HepG2 (cell line): ENCODE measurements around the gene PRDX2. TPM values are rescaled to one million over a fixed set of nuclear protein-coding genes. Genes with fewer than 3 reads are reported as not detected.

Source experiments
- CCAR2 ChIP-seq: fragments of 200-400 bp; formaldehyde crosslinking; optimal IDR thresholded peaks from 2 replicates; pipeline ENCODE3; 2018; ENCODE audit warnings: low read depth, mild to moderate bottlenecking, low read length, moderate library complexity
- FOXC1 ChIP-seq: sonication (generic); formaldehyde crosslinking; IDR thresholded peaks from 2 replicates; pipeline ENCODE4 v1.8.0; 2022; ENCODE audit warnings: mild to moderate bottlenecking, missing genetic modification reagents, borderline replicate concordance
- HMGXB4 ChIP-seq, 2 experiments: sonication (generic) in 1 of 2; formaldehyde crosslinking in 1 of 2; IDR thresholded peaks; 2 replicates each; pipeline versions ENCODE4 v1.4.0 to v1.6.1; 2018 to 2020; ENCODE audit warnings: missing genetic modification reagents in 2 of 2, borderline replicate concordance in 1 of 2, low read depth in 1 of 2, mild to moderate bottlenecking in 1 of 2, missing biosample characterization in 1 of 2
- MLX ChIP-seq: IDR thresholded peaks from 2 replicates; pipeline ENCODE4 v1.6.1; 2016
- MTA1 ChIP-seq: sonication (generic); formaldehyde crosslinking; IDR thresholded peaks from 2 replicates; pipeline ENCODE4 v1.4.0; 2020; ENCODE audit warnings: missing genetic modification reagents, mild to moderate bottlenecking, borderline replicate concordance
- NBN ChIP-seq: fragments of 450-650 bp; conservative IDR thresholded peaks from 2 replicates; pipeline ENCODE4 v1.6.1; 2017
- RARG ChIP-seq: sonication (generic); formaldehyde crosslinking; IDR thresholded peaks from 2 replicates; pipeline ENCODE4 v1.4.0; 2020; ENCODE audit warnings: low read depth, mild to moderate bottlenecking, missing genetic modification reagents
- SALL2 ChIP-seq: sonication (generic); formaldehyde crosslinking; IDR thresholded peaks from 2 replicates; pipeline ENCODE4 v1.8.1; 2023; ENCODE audit warnings: mild to moderate bottlenecking, missing genetic modification reagents, inconsistent platforms
- YEATS2 ChIP-seq: sonication (generic); formaldehyde crosslinking; IDR thresholded peaks from 2 replicates; pipeline ENCODE4 v1.4.0; 2020; ENCODE audit warnings: missing genetic modification reagents, borderline replicate concordance
- ZBTB37 ChIP-seq: sonication (generic); formaldehyde crosslinking; IDR thresholded peaks from 2 replicates; pipeline ENCODE4 v1.4.0; 2020; ENCODE audit warnings: mild to moderate bottlenecking, missing genetic modification reagents
- ZFP36L2 ChIP-seq: sonication (generic); formaldehyde crosslinking; IDR thresholded peaks from 2 replicates; pipeline ENCODE4 v1.4.0; 2020; ENCODE audit warnings: missing genetic modification reagents
- ZNF609 ChIP-seq: sonication (generic); formaldehyde crosslinking; IDR thresholded peaks from 2 replicates; pipeline ENCODE4 v1.4.0; 2020; ENCODE audit warnings: mild to moderate bottlenecking, missing genetic modification reagents, borderline replicate concordance
- ZNF879 ChIP-seq: sonication (generic); formaldehyde crosslinking; IDR thresholded peaks from 2 replicates; pipeline ENCODE4 v1.8.1; 2023; ENCODE audit warnings: missing genetic modification reagents
- ZSCAN29 ChIP-seq: sonication (generic); formaldehyde crosslinking; conservative IDR thresholded peaks from 2 replicates; pipeline ENCODE4 v1.4.0; 2020; ENCODE audit warnings: mild to moderate bottlenecking, missing genetic modification reagents
- polyA plus RNA-seq, 8 experiments: library from polyadenylated mRNA; depleted of rRNA in 3 of 8; stranded (reverse) in 7 of 8; unstranded in 1 of 8; fragments of >200 nt; fragmentation: Illumina TruSeq in 4 of 8; extraction: Trizol in 4 of 8; gene quantifications; 2 replicates each; pipeline versions ENCODE4 v1.2.1 to v1.2.3, GENCODE V29; 2011 to 2016; ENCODE audit warnings: low read depth in 4 of 8, missing spikeins in 1 of 8, mixed read lengths in 1 of 8; ENCODE audit not compliant: insufficient read depth in 1 of 8
- total RNA-seq, 5 experiments: library from RNA; depleted of rRNA; stranded (reverse); fragments of >200 nt; fragmentation: Illumina TruSeq; extraction: Trizol; gene quantifications; 2 replicates each; pipeline ENCODE4 v1.2.3, GENCODE V29; 2016; ENCODE audit warnings: low read depth in 1 of 5

The PRDX2 gene
- total and polyA plus RNA-seq, 2 of the 13 experiments (the other 11 are each of a cell fraction or from before 2014, with no cell fraction given): 218 to 381 TPM

- TF ChIP-seq ZNF609 (CRISPR knock-in tag) (peak; percentile 83), MLX (peak; percentile 85), NBN (no peak), RARG (CRISPR knock-in tag) (no peak), ZSCAN29 (no peak), HMGXB4 (CRISPR knock-in tag; IDR thresholded peaks at IDR 0.05; ENCODE audit: borderline replicate concordance in 1 of 2, low read depth in 1 of 2) (peak in 1 of 2 experiments; percentile 69; a peak in 1 of 4 replicates), FOXC1 (peak; percentile 56; the same call in 1 of the 2 replicates), ZBTB37 (CRISPR knock-in tag) (no peak), ZNF879 (0 out of 2 replicates have a peak, but pooled peaks have one; percentile 63), ZFP36L2 (CRISPR knock-in tag) (peak; percentile 57; the same call in 1 of the 2 replicates), SALL2 (CRISPR knock-in tag) (peak; percentile 48; the same call in 1 of the 2 replicates), YEATS2 (CRISPR knock-in tag) (peak; percentile 77; the same call in 1 of the 2 replicates), MTA1 (CRISPR knock-in tag) (no peak), CCAR2 (no peak)
These were observed 10.1 kb downstream of the PRDX2 start, which contains the start of gene JUNB (continued) for GRCh38 chr19:12791345-12792050.
